Activated T-helper 1 cell treated with anti-CD3 and anti-CD28 coated beads, Interleukin-12 subunit alpha, Interleukin-12 subunit beta, Interleukin-2, Interleukin-4 antibody, amounts not matched to agents 30 ng/mL and 10 ng/mL and 1 ng/mL, durations not matched to agents 14 hours and 24 hours and 36 hours (primary cell): ENCODE measurements around the gene GABRR3. TPM values are rescaled to one million over a fixed set of nuclear protein-coding genes. Genes with fewer than 3 reads are reported as not detected.

Source experiments
- DNase-seq: peaks from one replicate; pipeline ENCODE4 v3.0.0; 2021; ENCODE audit warnings: low spot score
- H3K27ac Mint-ChIP-seq: one replicate; pipeline ENCODE4 v1.8.0; 2021; ENCODE audit warnings: mild to moderate bottlenecking, mixed read lengths
- H3K27me3 Mint-ChIP-seq: one replicate; pipeline ENCODE4 v1.8.0; 2022; ENCODE audit warnings: mild to moderate bottlenecking, moderate library complexity, mixed read lengths; ENCODE audit not compliant: insufficient read depth
- H3K36me3 Mint-ChIP-seq: one replicate; pipeline ENCODE4 v1.8.0; 2021; ENCODE audit warnings: low read depth, mixed read lengths
- H3K4me1 Mint-ChIP-seq: one replicate; pipeline ENCODE4 v1.8.0; 2021; ENCODE audit warnings: low read depth, mixed read lengths
- H3K4me3 Mint-ChIP-seq: one replicate; pipeline ENCODE4 v1.8.0; 2021; ENCODE audit warnings: mild to moderate bottlenecking, moderate library complexity, mixed read lengths
- H3K9me3 Mint-ChIP-seq: one replicate; pipeline ENCODE4 v1.8.0; 2021; ENCODE audit warnings: mixed read lengths
- intact Hi-C: fragments of 100-400 bp; cut with micrococcal nuclease; formaldehyde crosslinking; loops from one replicate; pipeline ENCODE4 v1.15.1; 2024
- total RNA-seq: library from RNA; stranded (reverse); gene quantifications from 2 replicates; pipeline ENCODE4 v1.2.3, GENCODE V29; 2022

Gene GABRR3
- total RNA-seq, 1 donor from 2014 or later = not detected

DNA sequence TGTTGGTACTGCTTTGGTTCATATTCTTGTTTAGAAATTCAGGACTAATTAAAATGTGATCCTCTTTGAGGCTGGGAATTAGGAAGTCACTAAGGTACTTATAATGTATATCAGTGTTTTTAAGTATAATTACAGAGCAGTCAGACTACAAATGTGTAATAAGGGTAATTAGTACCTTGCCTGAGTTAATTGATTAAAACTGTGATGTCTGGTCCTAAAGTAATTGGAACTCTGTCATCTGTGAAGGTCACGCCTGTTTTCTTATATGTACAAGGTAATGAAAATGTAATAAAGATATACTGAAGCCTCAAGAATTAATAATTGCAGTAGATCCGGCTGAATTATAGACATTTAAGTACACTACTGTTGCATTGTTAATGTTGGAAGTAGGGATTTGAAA is 95.7 kb downstream of the GABRR3 start:
- no peak for DNase-seq
- Mint-ChIP-seq H3K36me3 (peaks cover 60% of the 10 kb centered on the region), H3K9me3 (no peaks in the 10 kb centered on the region), H3K27me3 (no peaks in the 10 kb centered on the region), H3K27ac (no peak overlapping the region), H3K4me3 (no peak overlapping the region), H3K4me1 (peaks cover 23% of the 10 kb centered on the region)
- intact Hi-C loops = no loop called here

DNA sequence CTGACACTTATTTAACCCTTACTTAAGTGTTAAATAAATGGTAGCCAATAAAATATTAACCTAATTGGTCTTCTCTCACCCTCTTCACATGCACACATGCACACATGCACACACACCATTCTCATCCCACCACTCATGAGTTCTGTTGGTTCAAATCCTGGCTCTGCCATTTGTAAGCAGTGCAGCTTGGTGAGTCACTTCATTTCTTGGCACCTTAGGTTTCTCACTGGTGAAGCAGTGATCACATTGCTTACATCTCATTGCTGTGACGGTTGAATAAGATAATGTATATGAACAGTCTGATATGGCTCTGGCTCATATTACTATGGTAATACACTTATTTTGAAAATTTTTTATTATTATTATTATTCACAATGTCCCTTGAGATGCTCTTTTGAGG is 96.7 kb downstream of the GABRR3 start:
- no peaks in the 10 kb centered on the region for H3K27me3 Mint-ChIP-seq
- H3K9me3 Mint-ChIP-seq = no peaks in the 10 kb centered on the region
- H3K36me3 Mint-ChIP-seq = peaks cover 57% of the 10 kb centered on the region
- H3K4me1 Mint-ChIP-seq = peaks cover 23% of the 10 kb centered on the region
- DNase-seq = no peak
- intact Hi-C loops = no loop called here
- H3K4me3 Mint-ChIP-seq = no peak overlapping the region
- no peak overlapping the region for H3K27ac Mint-ChIP-seq

DNA sequence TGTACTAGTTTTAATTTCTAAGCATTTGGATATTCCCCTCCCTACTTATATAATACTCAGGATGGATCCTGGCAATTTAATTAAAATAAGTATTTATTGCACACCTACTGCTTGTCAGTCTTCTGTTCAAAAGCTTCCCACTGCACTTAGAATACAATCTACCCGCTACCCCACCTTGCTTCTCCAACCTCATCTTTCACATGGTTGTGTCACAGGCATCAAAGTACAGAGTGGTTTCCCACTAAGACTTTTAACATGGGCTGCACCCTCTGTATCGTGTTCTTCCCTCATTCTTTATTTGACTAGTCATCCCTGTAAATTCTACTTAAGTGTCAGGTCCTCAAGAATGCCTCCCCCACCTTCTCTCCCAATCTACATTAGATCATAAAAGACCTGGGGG is 97.9 kb downstream of the GABRR3 start:
- H3K27ac Mint-ChIP-seq = no peak overlapping the region
- peaks cover 17% of the 10 kb centered on the region for H3K4me1 Mint-ChIP-seq
- no peak for DNase-seq
- no peaks in the 10 kb centered on the region for H3K9me3 Mint-ChIP-seq
- intact Hi-C loops = no loop called here
- no peaks in the 10 kb centered on the region for H3K27me3 Mint-ChIP-seq
- peaks cover 51% of the 10 kb centered on the region for H3K36me3 Mint-ChIP-seq
- no peak overlapping the region for H3K4me3 Mint-ChIP-seq

DNA sequence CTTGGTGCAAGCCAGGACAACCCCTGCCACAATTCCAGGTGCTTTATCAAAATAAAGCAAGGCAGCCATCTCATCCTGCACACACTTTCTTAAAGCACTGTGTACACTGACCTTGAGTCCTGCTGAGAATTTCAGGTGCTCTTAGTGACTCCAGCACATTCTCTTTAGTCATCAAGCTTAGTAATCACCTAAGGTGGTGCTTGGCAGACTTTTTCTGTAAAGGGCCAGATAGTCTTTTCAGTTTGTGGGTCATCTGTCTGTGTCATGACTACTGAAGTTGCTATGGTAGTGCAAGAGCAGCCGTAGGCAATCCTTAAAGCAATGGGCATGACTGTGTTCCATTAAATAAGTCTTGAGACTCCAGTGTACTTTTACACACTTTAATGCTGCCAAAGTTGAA is 99.3 kb downstream of the GABRR3 start:
- intact Hi-C loops = no loop called here
- no peak for DNase-seq
- Mint-ChIP-seq H3K4me1 (peaks cover 17% of the 10 kb centered on the region), H3K36me3 (peaks cover 55% of the 10 kb centered on the region), H3K9me3 (no peaks in the 10 kb centered on the region), H3K4me3 (no peak overlapping the region), H3K27ac (peak overlapping the region; percentile 57), H3K27me3 (no peaks in the 10 kb centered on the region)

Other genes with a start within 250 kb of the GABRR3 start
- gene CRYBG3, start 213.3 kb downstream of the GABRR3 start, total RNA-seq = 6.5 and 6.8 TPM in 2 replicates
- gene RIOX2, start 62.9 kb downstream of the GABRR3 start, total RNA-seq = 85.4 and 90.9 TPM in 2 replicates
- gene OR5AC2, start 51.9 kb upstream of the GABRR3 start, total RNA-seq = not detected in 2 replicates
- gene OR5H1, start 95.4 kb upstream of the GABRR3 start, total RNA-seq = not detected in 2 replicates
- not detected in 2 replicates for gene OR5H14, start 112.2 kb upstream of the GABRR3 start, total RNA-seq
- gene OR5H15, start 131.4 kb upstream of the GABRR3 start, total RNA-seq = not detected in 2 replicates
- gene OR5H6, start 228.9 kb upstream of the GABRR3 start, total RNA-seq = not detected in 2 replicates
- not detected in 2 replicates for gene OR5H2, start 247.2 kb upstream of the GABRR3 start, total RNA-seq